Parathyroid adenoma (tissue), 2 donors: ENCODE measurements around the gene SPOPL.

Experiments
- H2AFZ ChIP-seq: fragments of 300-600 bp; sonication (generic); one replicate; pipeline ENCODE4 v1.7.0; 2017; ENCODE audit warnings: antibody characterized with exemption, mild to moderate bottlenecking
- H3K27ac ChIP-seq: fragments of 300-600 bp; sonication (generic); one replicate; pipeline ENCODE4 v1.7.0; 2017
- H3K27me3 ChIP-seq: fragments of 300-600 bp; sonication (generic); one replicate; pipeline ENCODE4 v1.7.0; 2017; ENCODE audit warnings: low read length; ENCODE audit not compliant: control insufficient read depth, insufficient read depth
- H3K36me3 ChIP-seq: fragments of 300-600 bp; sonication (generic); one replicate; pipeline ENCODE4 v1.7.0; 2017; ENCODE audit warnings: low read length; ENCODE audit not compliant: control insufficient read depth, insufficient read depth
- H3K4me1 ChIP-seq: fragments of 300-600 bp; sonication (generic); one replicate; pipeline ENCODE4 v1.7.0; 2017; ENCODE audit warnings: control low read depth
- H3K4me2 ChIP-seq: fragments of 300-600 bp; sonication (generic); one replicate; pipeline ENCODE4 v1.7.0; 2017; ENCODE audit warnings: low read length
- H3K4me3 ChIP-seq: fragments of 300-600 bp; sonication (generic); one replicate; pipeline ENCODE4 v1.7.0; 2017; ENCODE audit warnings: low read depth, low read length
- H3K79me2 ChIP-seq: fragments of 300-600 bp; sonication (generic); one replicate; pipeline ENCODE4 v1.7.0; 2017; ENCODE audit warnings: control low read depth
- H3K9ac ChIP-seq: fragments of 300-600 bp; sonication (generic); one replicate; pipeline ENCODE4 v1.7.0; 2017; ENCODE audit warnings: mild to moderate bottlenecking
- H3K9me3 ChIP-seq: fragments of 300-600 bp; sonication (generic); one replicate; pipeline ENCODE4 v1.7.0; 2017; ENCODE audit warnings: low read length; ENCODE audit not compliant: control insufficient read depth
- CTCF ChIP-seq: fragments of 300-600 bp; sonication (generic); IDR thresholded peaks from one replicate; pipeline ENCODE4 v1.7.0; 2017; ENCODE audit warnings: antibody characterized with exemption, mild to moderate bottlenecking
- donor health status: primary hyperparathyroidism.

SPOPL gene

GRCh38 chr2:138548796-138549195, 47.2 kb downstream of the SPOPL start:
- Histone ChIP-seq H3K27ac (no peak overlapping the region), H3K9me3 (no peaks in the 10 kb centered on the region), H3K79me2 (peaks cover 16% of the 10 kb centered on the region), H2AFZ (no peak overlapping the region), H3K9ac (no peak overlapping the region), H3K36me3 (no peaks in the 10 kb centered on the region), H3K27me3 (no peaks in the 10 kb centered on the region), H3K4me1 (no peaks in the 10 kb centered on the region), H3K4me3 (no peak overlapping the region), H3K4me2 (no peak overlapping the region)
- no peak for TF ChIP-seq CTCF

- no peak overlapping the region for H3K4me2 ChIP-seq
- no peaks in the 10 kb centered on the region for H3K4me1 ChIP-seq
- no peaks in the 10 kb centered on the region for H3K9me3 ChIP-seq
- H3K36me3 ChIP-seq, result no peaks in the 10 kb centered on the region
- no peak overlapping the region for H3K9ac ChIP-seq
- no peaks in the 10 kb centered on the region for H3K27me3 ChIP-seq
- no peak overlapping the region for H2AFZ ChIP-seq
- H3K79me2 ChIP-seq, result peaks cover 2% of the 10 kb centered on the region
- TF ChIP-seq CTCF, result no peak
- H3K4me3 ChIP-seq, result no peak overlapping the region
- H3K27ac ChIP-seq, result no peak overlapping the region
Measured at GRCh38 chr2:138550172-138550571, 48.6 kb downstream of the SPOPL start.

- H3K9me3 ChIP-seq, result no peaks in the 10 kb centered on the region
- H3K36me3 ChIP-seq, result no peaks in the 10 kb centered on the region
- no peaks in the 10 kb centered on the region for H3K27me3 ChIP-seq
- H3K4me1 ChIP-seq, result no peaks in the 10 kb centered on the region
- H3K4me3 ChIP-seq, result no peak overlapping the region
- H3K4me2 ChIP-seq, result no peak overlapping the region
- H2AFZ ChIP-seq, result no peak overlapping the region
- no peak for TF ChIP-seq CTCF
- H3K9ac ChIP-seq, result no peak overlapping the region
- no peak overlapping the region for H3K27ac ChIP-seq
- peaks cover 2% of the 10 kb centered on the region for H3K79me2 ChIP-seq
Measured at GRCh38 chr2:138550670-138551287, 49.2 kb downstream of the SPOPL start.

GRCh38 chr2:138554123-138554522, 52.6 kb downstream of the SPOPL start:
- H3K9me3 ChIP-seq, result no peaks in the 10 kb centered on the region
- no peak overlapping the region for H3K27ac ChIP-seq
- no peaks in the 10 kb centered on the region for H3K36me3 ChIP-seq
- H3K4me2 ChIP-seq, result no peak overlapping the region
- no peak for TF ChIP-seq CTCF
- H3K4me1 ChIP-seq, result no peaks in the 10 kb centered on the region
- no peak overlapping the region for H2AFZ ChIP-seq
- no peaks in the 10 kb centered on the region for H3K79me2 ChIP-seq
- no peak overlapping the region for H3K9ac ChIP-seq
- H3K27me3 ChIP-seq, result no peaks in the 10 kb centered on the region
- H3K4me3 ChIP-seq, result no peak overlapping the region

GRCh38 chr2:138559641-138560040, 58.1 kb downstream of the SPOPL start:
- no peak overlapping the region for H3K9ac ChIP-seq
- TF ChIP-seq CTCF, result no peak
- no peak overlapping the region for H2AFZ ChIP-seq
- H3K4me2 ChIP-seq, result no peak overlapping the region
- H3K36me3 ChIP-seq, result no peaks in the 10 kb centered on the region
- no peaks in the 10 kb centered on the region for H3K9me3 ChIP-seq
- H3K4me1 ChIP-seq, result no peaks in the 10 kb centered on the region
- no peaks in the 10 kb centered on the region for H3K79me2 ChIP-seq
- no peak overlapping the region for H3K27ac ChIP-seq
- no peak overlapping the region for H3K4me3 ChIP-seq
- H3K27me3 ChIP-seq, result no peaks in the 10 kb centered on the region
